IPS-18a (cell line): ENCODE results near the gene LTBP2.

Experiments
- H3K27ac ChIP-seq: one replicate; pipeline ENCODE4 v1.5.1; 2013; ENCODE audit warnings: low read length
- H3K27me3 ChIP-seq: one replicate; pipeline ENCODE4 v1.6.1; 2013; ENCODE audit warnings: mild to moderate bottlenecking, low read length; ENCODE audit not compliant: control insufficient read depth, insufficient read depth
- H3K36me3 ChIP-seq: one replicate; pipeline ENCODE4 v1.6.1; 2013; ENCODE audit warnings: low read depth, low read length; ENCODE audit not compliant: control insufficient read depth
- H3K4me1 ChIP-seq: one replicate; pipeline ENCODE4 v1.6.1; 2013; ENCODE audit warnings: low read depth, low read length; ENCODE audit not compliant: control insufficient read depth
- H3K4me3 ChIP-seq: one replicate; pipeline ENCODE4 v1.5.1; 2013; ENCODE audit warnings: low read length
- H3K9ac ChIP-seq: one replicate; pipeline ENCODE4 v1.6.1; 2013; ENCODE audit warnings: mild to moderate bottlenecking, low read length, moderate library complexity
- H3K9me3 ChIP-seq: one replicate; pipeline ENCODE4 v1.6.1; 2013; ENCODE audit warnings: low read depth, low read length; ENCODE audit not compliant: control insufficient read depth

Gene LTBP2

GRCh38 chr14:74525361-74525851, 86.6 kb downstream of the LTBP2 start:
- H3K9ac ChIP-seq, result no peak overlapping the region
- no peaks in the 10 kb centered on the region for H3K4me1 ChIP-seq
- H3K27me3 ChIP-seq, result no peaks in the 10 kb centered on the region
- no peaks in the 10 kb centered on the region for H3K36me3 ChIP-seq
- no peak overlapping the region for H3K4me3 ChIP-seq
- H3K27ac ChIP-seq, result no peak overlapping the region
- H3K9me3 ChIP-seq, result no peaks in the 10 kb centered on the region

GRCh38 chr14:74524812-74525135, 87.3 kb downstream of the LTBP2 start:
- Histone ChIP-seq H3K9ac (no peak overlapping the region), H3K27ac (no peak overlapping the region), H3K4me1 (no peaks in the 10 kb centered on the region), H3K27me3 (no peaks in the 10 kb centered on the region), H3K4me3 (no peak overlapping the region), H3K9me3 (no peaks in the 10 kb centered on the region), H3K36me3 (no peaks in the 10 kb centered on the region)

DNA sequence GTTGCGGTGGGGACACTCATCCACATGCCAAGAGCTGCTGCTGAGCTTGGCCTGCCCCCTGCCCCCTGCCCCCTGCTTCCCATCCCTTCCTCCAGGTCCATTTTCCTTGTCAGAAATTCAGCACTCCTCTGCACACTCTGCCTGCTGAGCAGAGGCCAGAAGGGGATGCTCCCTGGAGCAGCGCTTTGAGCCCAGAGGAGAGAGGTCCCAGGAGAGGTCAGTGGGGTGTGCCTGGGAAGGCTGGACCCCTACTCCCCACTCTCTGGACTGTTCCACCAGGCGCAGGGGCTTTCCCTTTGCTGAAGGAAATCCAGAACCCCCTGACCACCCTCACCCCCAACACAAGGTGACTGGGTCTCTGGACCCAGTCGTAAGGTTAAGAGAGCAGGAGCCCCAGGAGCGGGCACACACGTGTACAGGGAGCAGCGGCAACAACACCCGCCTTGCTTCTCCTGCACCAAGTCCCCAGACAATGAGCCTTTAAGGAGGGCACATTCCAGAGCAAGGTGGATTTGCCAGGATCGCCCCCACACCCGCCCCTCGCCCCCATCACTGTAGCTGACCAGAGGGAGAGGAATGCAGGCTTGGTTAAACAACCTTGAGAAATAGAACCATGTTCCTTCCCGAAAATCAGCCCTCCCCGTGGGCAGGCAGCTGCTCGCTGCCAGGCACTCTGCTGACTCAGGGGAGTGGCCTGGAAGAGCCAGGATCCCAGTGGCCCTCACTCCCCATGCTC, 87.8 kb downstream of the LTBP2 start:
- Histone ChIP-seq H3K27ac (no peak overlapping the region), H3K4me1 (no peaks in the 10 kb centered on the region), H3K4me3 (no peak overlapping the region), H3K9ac (no peak overlapping the region), H3K27me3 (no peaks in the 10 kb centered on the region), H3K9me3 (no peaks in the 10 kb centered on the region), H3K36me3 (no peaks in the 10 kb centered on the region)

DNA sequence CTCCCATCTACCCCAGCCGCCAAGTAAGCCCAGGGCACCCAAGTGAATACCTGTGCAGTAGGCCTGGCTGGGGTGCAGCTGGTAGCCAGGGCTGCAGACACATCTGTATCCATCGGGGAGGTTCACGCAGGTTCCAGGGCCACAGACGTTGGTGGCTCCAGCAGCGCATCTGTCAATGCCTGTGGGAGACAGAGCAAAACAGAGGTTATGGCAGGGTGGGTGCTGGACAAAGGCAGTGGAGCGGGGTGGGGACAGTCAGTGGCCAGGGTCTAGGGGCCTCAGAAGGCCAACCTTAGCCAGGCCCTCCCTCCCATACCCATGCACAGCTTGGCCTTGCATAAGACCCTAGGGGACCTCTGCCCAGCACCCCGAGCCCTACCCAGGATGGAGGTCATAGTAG, 89.3 kb downstream of the LTBP2 start:
- Histone ChIP-seq H3K4me3 (no peak overlapping the region), H3K4me1 (no peaks in the 10 kb centered on the region), H3K36me3 (no peaks in the 10 kb centered on the region), H3K27ac (no peak overlapping the region), H3K9me3 (no peaks in the 10 kb centered on the region), H3K9ac (no peak overlapping the region), H3K27me3 (no peaks in the 10 kb centered on the region)

- Histone ChIP-seq H3K4me1 (peaks cover 4% of the 10 kb centered on the region), H3K4me3 (no peak overlapping the region), H3K9ac (no peak overlapping the region), H3K36me3 (no peaks in the 10 kb centered on the region), H3K27me3 (no peaks in the 10 kb centered on the region), H3K9me3 (no peaks in the 10 kb centered on the region), H3K27ac (no peak overlapping the region)
Observed at GRCh38 chr14:74521756-74522155, 90.3 kb downstream of the LTBP2 start.

- H3K4me1 ChIP-seq, result peaks cover 12% of the 10 kb centered on the region
- no peaks in the 10 kb centered on the region for H3K36me3 ChIP-seq
- no peaks in the 10 kb centered on the region for H3K27me3 ChIP-seq
- no peak overlapping the region for H3K27ac ChIP-seq
- H3K9ac ChIP-seq, result no peak overlapping the region
- no peaks in the 10 kb centered on the region for H3K9me3 ChIP-seq
- H3K4me3 ChIP-seq, result no peak overlapping the region
Observed at GRCh38 chr14:74519316-74520074, 92.5 kb downstream of the LTBP2 start.

DNA sequence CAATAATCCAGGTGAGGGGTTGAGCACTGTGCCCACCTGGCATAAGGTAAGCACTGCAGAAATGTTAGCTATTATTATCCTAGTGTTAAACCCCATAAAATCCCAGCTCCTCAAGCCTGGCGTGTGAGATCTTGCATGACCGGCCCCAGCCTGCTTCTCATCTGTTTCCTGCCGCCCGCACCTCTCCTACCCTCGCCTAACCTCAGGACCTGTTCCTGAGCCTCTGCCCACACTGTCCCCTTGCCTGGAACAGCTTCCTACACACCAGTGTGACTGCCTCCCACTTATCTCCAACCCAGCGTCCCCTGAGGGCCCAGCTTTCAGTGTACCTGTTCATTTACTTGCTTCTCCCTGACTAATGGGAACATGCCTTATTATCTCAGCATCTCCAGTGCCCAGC, 93.8 kb downstream of the LTBP2 start:
- no peak overlapping the region for H3K9ac ChIP-seq
- H3K9me3 ChIP-seq, result no peaks in the 10 kb centered on the region
- no peak overlapping the region for H3K27ac ChIP-seq
- H3K36me3 ChIP-seq, result no peaks in the 10 kb centered on the region
- no peak overlapping the region for H3K4me3 ChIP-seq
- H3K4me1 ChIP-seq, result peaks cover 19% of the 10 kb centered on the region
- H3K27me3 ChIP-seq, result no peaks in the 10 kb centered on the region

GRCh38 chr14:74517731-74518130, 94.3 kb downstream of the LTBP2 start:
- Histone ChIP-seq H3K4me3 (no peak overlapping the region), H3K27me3 (no peaks in the 10 kb centered on the region), H3K4me1 (peaks cover 19% of the 10 kb centered on the region), H3K36me3 (no peaks in the 10 kb centered on the region), H3K9me3 (no peaks in the 10 kb centered on the region), H3K27ac (no peak overlapping the region), H3K9ac (no peak overlapping the region)

- no peaks in the 10 kb centered on the region for H3K9me3 ChIP-seq
- no peaks in the 10 kb centered on the region for H3K27me3 ChIP-seq
- H3K27ac ChIP-seq, result no peak overlapping the region
- H3K4me3 ChIP-seq, result no peak overlapping the region
- no peaks in the 10 kb centered on the region for H3K36me3 ChIP-seq
- H3K9ac ChIP-seq, result no peak overlapping the region
- H3K4me1 ChIP-seq, result peaks cover 19% of the 10 kb centered on the region
Observed at GRCh38 chr14:74516451-74517160, 95.4 kb downstream of the LTBP2 start.

- Histone ChIP-seq H3K9me3 (no peaks in the 10 kb centered on the region), H3K36me3 (no peaks in the 10 kb centered on the region), H3K9ac (no peak overlapping the region), H3K4me1 (peaks cover 22% of the 10 kb centered on the region), H3K4me3 (no peak overlapping the region), H3K27me3 (no peaks in the 10 kb centered on the region), H3K27ac (no peak overlapping the region)
Observed at GRCh38 chr14:74515891-74516412, 96.1 kb downstream of the LTBP2 start.

- H3K27me3 ChIP-seq, result no peaks in the 10 kb centered on the region
- H3K4me3 ChIP-seq, result no peak overlapping the region
- H3K27ac ChIP-seq, result no peak overlapping the region
- H3K36me3 ChIP-seq, result no peaks in the 10 kb centered on the region
- peaks cover 31% of the 10 kb centered on the region for H3K4me1 ChIP-seq
- H3K9me3 ChIP-seq, result no peaks in the 10 kb centered on the region
- no peak overlapping the region for H3K9ac ChIP-seq
Observed at GRCh38 chr14:74514471-74514941, 97.5 kb downstream of the LTBP2 start.
